HCT116 (cell line): ENCODE measurements around the gene SYNE2. TPM values are rescaled to one million over a fixed set of nuclear protein-coding genes. Genes with fewer than 3 reads are reported as not detected.

ENCODE experiments used
- ATAC-seq: fragments of 200-7000 bp; cut with Tn5 transposase; 2 replicates; pipeline ENCODE4 v1.9.1; 2020; ENCODE audit warnings: mild to moderate bottlenecking, moderate library complexity
- BruUV-seq: library from RNA; stranded (reverse); fragments of 400-500 nt; replicated peaks from 2 replicates; lab custom pipeline; 2021; lab: Mats Ljungman, UMichigan
- CTCF ChIA-PET: fragments of 300-600 bp; sonication (Branson Sonifier 250); formaldehyde crosslinking; loops from one replicate; lab custom pipeline; 2021; ENCODE audit warnings: antibody characterized with exemption; lab: Charles Lee
- POLR2A ChIA-PET: fragments of 300-600, 350-600 bp; sonication (Branson Sonifier 250); formaldehyde crosslinking; loops from one replicate; lab custom pipeline; 2021; ENCODE audit warnings: antibody characterized with exemption; lab: Charles Lee
- RAD21 ChIA-PET, 2 experiments: fragments of 300-600 bp; sonication (Branson Sonifier 250); formaldehyde crosslinking; loops; one replicate each; lab custom pipeline; 2023; ENCODE audit warnings: low total read pairs in 2 of 2; ENCODE audit not compliant: uncharacterized antibody in 2 of 2, unreplicated experiment in 2 of 2, low non-redundant PET in 1 of 2; lab: Charles Lee
- DNase-seq: peaks from one replicate; pipeline ENCODE4 v3.0.0-alpha.2; 2010; ENCODE audit warnings: low read depth, low spot score
- H2AFZ ChIP-seq: fragments of 200-600 bp; shearing (Covaris generic), sonication (generic); 2 replicates; pipeline ENCODE4 v1.6.1; 2017; ENCODE audit warnings: low read depth, mixed run types, mixed read lengths, antibody characterized with exemption, low read length; ENCODE audit not compliant: poor library complexity, severe bottlenecking
- H3K27ac ChIP-seq: 2 replicates; pipeline ENCODE4 v1.5.1; 2012; ENCODE audit warnings: low read depth, low read length
- H3K27me3 ChIP-seq: fragments of 200-600 bp; sonication (generic); 2 replicates; pipeline ENCODE4 v1.6.1; 2016; ENCODE audit warnings: mixed run types, low read length, mixed read lengths; ENCODE audit not compliant: insufficient read depth
- H3K36me3 ChIP-seq, 2 experiments: fragments of 200-500 bp in 1 of 2; fragments of 200-600 bp in 1 of 2; sonication (Bioruptor generic) in 1 of 2; sonication (generic) in 1 of 2; 2 replicates each; pipeline versions ENCODE4 v1.5.1 to v1.6.1; 2014 to 2016; ENCODE audit warnings: low read length in 2 of 2, inconsistent platforms in 1 of 2, mixed read lengths in 1 of 2, mixed run types in 1 of 2; ENCODE audit not compliant: insufficient read depth in 2 of 2, control insufficient read depth in 1 of 2
- H3K4me1 ChIP-seq, 2 experiments: fragments of 200-600 bp in 1 of 2; sonication (generic) in 1 of 2; 2 replicates each; pipeline versions ENCODE4 v1.5.1 to v1.6.1; 2012 to 2017; ENCODE audit warnings: low read length in 2 of 2, inconsistent platforms in 1 of 2, mild to moderate bottlenecking in 1 of 2, mixed read lengths in 1 of 2, mixed run types in 1 of 2, moderate library complexity in 1 of 2; ENCODE audit not compliant: insufficient read depth in 2 of 2, control insufficient read depth in 1 of 2
- H3K4me2 ChIP-seq: fragments of 200-600 bp; sonication (generic); 2 replicates; pipeline ENCODE4 v1.6.1; 2017; ENCODE audit warnings: mixed run types, low read length, mixed read lengths
- H3K4me3 ChIP-seq, 2 experiments: fragments of 200-600 bp in 1 of 2; sonication (generic) in 1 of 2; replicated peaks in 1 of 2; 2 replicates each; pipeline ENCODE4 v1.5.1; 2011 to 2016; ENCODE audit warnings: low read length in 2 of 2, control low read depth in 1 of 2, low read depth in 1 of 2, mild to moderate bottlenecking in 1 of 2, mixed read lengths in 1 of 2, mixed run types in 1 of 2
- H3K79me2 ChIP-seq: fragments of 200-600 bp; sonication (generic); 2 replicates; pipeline ENCODE4 v1.6.1; 2017; ENCODE audit warnings: mild to moderate bottlenecking, mixed run types, low read length, moderate library complexity, mixed read lengths; ENCODE audit not compliant: insufficient read depth
- H3K9ac ChIP-seq: fragments of 200-600 bp; sonication (generic); 2 replicates; pipeline ENCODE4 v1.6.1; 2016; ENCODE audit warnings: low read length, mixed read lengths
- H3K9me2 ChIP-seq: fragments of 200-600 bp; sonication (generic), shearing (Covaris generic); 2 replicates; pipeline ENCODE4 v1.6.1; 2017; ENCODE audit warnings: mixed run types, mild to moderate bottlenecking, moderate library complexity; ENCODE audit not compliant: insufficient read depth
- H3K9me3 ChIP-seq, 2 experiments: fragments of 200-500 bp in 1 of 2; fragments of 200-600 bp in 1 of 2; sonication (Bioruptor generic) in 1 of 2; sonication (generic) in 1 of 2; 2 replicates each; pipeline ENCODE4 v1.6.1; 2014 to 2017; ENCODE audit warnings: low read length in 2 of 2, mixed read lengths in 2 of 2, inconsistent platforms in 1 of 2, low read depth in 1 of 2, mild to moderate bottlenecking in 1 of 2, mixed run types in 1 of 2, moderate library complexity in 1 of 2; ENCODE audit not compliant: control insufficient read depth in 1 of 2, insufficient read depth in 1 of 2
- H4K20me1 ChIP-seq: fragments of 200-600 bp; sonication (generic), shearing (Covaris generic); 2 replicates; pipeline ENCODE4 v1.6.1; 2017; ENCODE audit warnings: mixed run types, mild to moderate bottlenecking, moderate library complexity; ENCODE audit not compliant: insufficient read depth
- CBX3 ChIP-seq: IDR thresholded peaks from 2 replicates; pipeline ENCODE4 v1.6.1; 2012; ENCODE audit warnings: low read depth
- CEBPB ChIP-seq: IDR thresholded peaks from 2 replicates; pipeline ENCODE4 v1.6.1; 2012; ENCODE audit warnings: low read depth
- EGR1 ChIP-seq: IDR thresholded peaks from 2 replicates; pipeline ENCODE4 v1.6.1; 2012; ENCODE audit warnings: low read depth
- ELF1 ChIP-seq: IDR thresholded peaks from 2 replicates; pipeline ENCODE4 v1.6.1; 2012; ENCODE audit warnings: low read depth, borderline replicate concordance
- EZH2 ChIP-seq: fragments of 200-600 bp; sonication (generic); IDR thresholded peaks from 2 replicates; pipeline ENCODE4 v1.6.1; 2017; ENCODE audit warnings: antibody characterized with exemption, mixed run types
- JUND ChIP-seq: IDR thresholded peaks from 2 replicates; pipeline ENCODE4 v1.6.1; 2012
- POLR2A ChIP-seq: IDR thresholded peaks from 2 replicates; pipeline ENCODE4 v1.7.0; 2011; ENCODE audit warnings: borderline replicate concordance; ENCODE audit not compliant: insufficient read depth, insufficient read length; ENCODE audit errors: extremely low read depth
- RAD21 ChIP-seq: IDR thresholded peaks from 2 replicates; pipeline ENCODE4 v1.6.1; 2012; ENCODE audit warnings: low read depth, mild to moderate bottlenecking
- SIN3A ChIP-seq: IDR thresholded peaks from 2 replicates; pipeline ENCODE4 v1.6.1; 2012; ENCODE audit warnings: low read depth
- SP1 ChIP-seq: IDR thresholded peaks from 2 replicates; pipeline ENCODE4 v1.6.1; 2012; ENCODE audit warnings: low read depth
- YY1 ChIP-seq: IDR thresholded peaks from 2 replicates; pipeline ENCODE4 v1.6.1; 2011; ENCODE audit warnings: low read length, low read depth, moderate library complexity, mild to moderate bottlenecking; ENCODE audit not compliant: insufficient replicate concordance; ENCODE audit errors: extremely low read depth
- ZNF274 ChIP-seq: fragments of 200-500 bp; sonication (Bioruptor generic); IDR thresholded peaks from 2 replicates; pipeline ENCODE4 v1.6.1; 2014; ENCODE audit warnings: mild to moderate bottlenecking, low read depth, low read length, inconsistent platforms
- intact Hi-C: fragments of 100-400 bp; cut with micrococcal nuclease; formaldehyde crosslinking; loops from 2 replicates; pipeline ENCODE4 v1.10.0; 2022
- total RNA-seq: library from RNA; stranded (reverse); gene quantifications from one replicate; pipeline ENCODE4 v1.2.1, GENCODE V29; 2021; ENCODE audit not compliant: unreplicated experiment
- TF ChIP-seq, protein P1 (sequence below): IDR thresholded peaks from 2 replicates; pipeline ENCODE4 v1.6.1; 2012
- TF ChIP-seq, protein P2 (sequence below), 3 experiments: fragments of 200-600 bp in 1 of 3; sonication (generic) in 1 of 3; IDR thresholded peaks in 2 of 3; conservative IDR thresholded peaks in 1 of 3; 2 replicates each; pipeline ENCODE4 v1.5.1; 2012 to 2017; ENCODE audit warnings: low read depth in 2 of 3, low read length in 2 of 3, antibody characterized with exemption in 1 of 3, borderline replicate concordance in 1 of 3, control low read depth in 1 of 3, mild to moderate bottlenecking in 1 of 3, mixed read lengths in 1 of 3, mixed run types in 1 of 3, moderate library complexity in 1 of 3; ENCODE audit not compliant: insufficient read depth in 1 of 3
- TF ChIP-seq, protein P3 (sequence below): IDR thresholded peaks from 2 replicates; pipeline ENCODE4 v1.6.1; 2011; ENCODE audit warnings: mild to moderate bottlenecking, low read length, moderate library complexity; ENCODE audit not compliant: insufficient replicate concordance; ENCODE audit errors: extremely low read depth

The SYNE2 gene
- total RNA-seq, 1 experiment from 2014 or later = 28.8 TPM

DNA sequence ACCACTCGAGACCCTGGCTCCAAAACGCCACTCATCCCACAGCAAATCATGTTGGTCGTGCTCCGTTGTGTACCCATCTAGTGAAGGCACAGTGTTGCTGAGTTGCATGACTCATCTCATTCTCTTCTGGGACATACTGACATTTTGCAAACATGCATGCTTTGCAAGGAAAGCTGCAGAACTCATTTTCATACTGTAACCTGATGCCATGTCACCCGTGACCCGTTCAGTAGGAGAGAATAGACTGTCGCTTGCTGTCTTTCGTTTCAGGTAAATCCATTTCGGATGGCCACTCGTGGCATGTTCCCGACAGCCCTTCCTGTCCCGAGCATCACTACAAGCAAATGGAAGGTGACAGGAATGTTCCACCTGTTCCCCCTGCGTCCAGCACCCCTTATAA, 363.2 kb downstream of the SYNE2 start:
- RAD21 ChIA-PET = no interaction called here
- TF ChIP-seq JUND = no peak
- TF ChIP-seq SIN3A = no peak
- TF ChIP-seq CBX3 = no peak
- TF ChIP-seq EZH2 = no peak
- TF ChIP-seq POLR2A = no peak
- no peak for TF ChIP-seq CEBPB
- TF ChIP-seq YY1 = no peak
- TF ChIP-seq, protein P1, sequence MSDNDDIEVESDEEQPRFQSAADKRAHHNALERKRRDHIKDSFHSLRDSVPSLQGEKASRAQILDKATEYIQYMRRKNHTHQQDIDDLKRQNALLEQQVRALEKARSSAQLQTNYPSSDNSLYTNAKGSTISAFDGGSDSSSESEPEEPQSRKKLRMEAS = no peak
- TF ChIP-seq, protein P2, sequence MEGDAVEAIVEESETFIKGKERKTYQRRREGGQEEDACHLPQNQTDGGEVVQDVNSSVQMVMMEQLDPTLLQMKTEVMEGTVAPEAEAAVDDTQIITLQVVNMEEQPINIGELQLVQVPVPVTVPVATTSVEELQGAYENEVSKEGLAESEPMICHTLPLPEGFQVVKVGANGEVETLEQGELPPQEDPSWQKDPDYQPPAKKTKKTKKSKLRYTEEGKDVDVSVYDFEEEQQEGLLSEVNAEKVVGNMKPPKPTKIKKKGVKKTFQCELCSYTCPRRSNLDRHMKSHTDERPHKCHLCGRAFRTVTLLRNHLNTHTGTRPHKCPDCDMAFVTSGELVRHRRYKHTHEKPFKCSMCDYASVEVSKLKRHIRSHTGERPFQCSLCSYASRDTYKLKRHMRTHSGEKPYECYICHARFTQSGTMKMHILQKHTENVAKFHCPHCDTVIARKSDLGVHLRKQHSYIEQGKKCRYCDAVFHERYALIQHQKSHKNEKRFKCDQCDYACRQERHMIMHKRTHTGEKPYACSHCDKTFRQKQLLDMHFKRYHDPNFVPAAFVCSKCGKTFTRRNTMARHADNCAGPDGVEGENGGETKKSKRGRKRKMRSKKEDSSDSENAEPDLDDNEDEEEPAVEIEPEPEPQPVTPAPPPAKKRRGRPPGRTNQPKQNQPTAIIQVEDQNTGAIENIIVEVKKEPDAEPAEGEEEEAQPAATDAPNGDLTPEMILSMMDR (IDR thresholded peaks at IDR 0.05 in 2 of 3, conservative IDR thresholded peaks at IDR 0.05 in 1 of 3; ENCODE audit: borderline replicate concordance in 1 of 3, insufficient read depth in 1 of 3, low read depth in 2 of 3, low read length in 2 of 3) = no peak
- TF ChIP-seq, all 23 proteins: peak for 0
- BruUV-seq = no TSS peak
- ChIA-PET CTCF (no interaction called here), POLR2A (no interaction called here)
- Histone ChIP-seq H3K36me3 (peaks cover 7 to 11% of the 10 kb centered on the region in 2 experiments; a peak in 2 of 4 replicates), H3K27ac (no peak overlapping the region), H3K27me3 (no peaks in the 10 kb centered on the region), H3K9me3 (no peaks in the 10 kb centered on the region), H3K79me2 (no peaks in the 10 kb centered on the region), H3K4me2 (no peak overlapping the region), H2AFZ (no peak overlapping the region), H3K4me3 (no peak overlapping the region), H3K4me1 (no peaks in the 10 kb centered on the region), H3K9me2 (no peaks in the 10 kb centered on the region), H4K20me1 (no peaks in the 10 kb centered on the region), H3K9ac (no peak overlapping the region)
- intact Hi-C loops = no loop called here
- no peak for DNase-seq
- no peak for ATAC-seq

DNA sequence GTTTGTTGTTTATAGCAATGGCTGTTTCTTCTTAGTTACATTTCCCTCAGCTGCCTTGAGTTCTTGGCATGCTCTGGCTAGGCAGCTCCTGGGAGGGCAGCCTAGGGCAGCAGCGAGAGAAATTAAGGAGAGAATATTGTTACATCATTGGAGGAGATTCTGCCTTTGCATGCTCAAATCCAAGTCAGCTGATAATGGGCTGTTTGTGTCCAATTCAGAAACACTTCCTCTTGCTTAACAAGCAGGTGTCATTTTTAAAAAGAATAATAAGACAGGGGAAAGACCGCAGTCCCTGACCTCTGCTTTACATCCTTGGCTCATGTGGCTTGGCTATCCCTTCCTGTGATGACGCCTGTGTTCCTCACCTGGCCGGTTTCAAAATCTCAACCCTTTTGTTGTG, 364.5 kb downstream of the SYNE2 start:
- H3K9ac ChIP-seq = no peak overlapping the region
- no peak overlapping the region for H3K4me3 ChIP-seq
- ATAC-seq = no peak
- intact Hi-C loops = no loop called here
- peaks cover 7 to 12% of the 10 kb centered on the region in 2 experiments; a peak in 2 of 4 replicates for H3K36me3 ChIP-seq
- H3K4me2 ChIP-seq = no peak overlapping the region
- H3K9me3 ChIP-seq = no peaks in the 10 kb centered on the region
- no TSS peak for BruUV-seq
- H2AFZ ChIP-seq = no peak overlapping the region
- ChIA-PET RAD21 (no interaction called here), CTCF (interaction anchor here (1.4 kb wide), 1 partner anchor 86 kb away, joined by 3 read pairs; no protein-coding TSS in a partner anchor), POLR2A (no interaction called here)
- no peaks in the 10 kb centered on the region for H4K20me1 ChIP-seq
- H3K79me2 ChIP-seq = no peaks in the 10 kb centered on the region
- H3K27me3 ChIP-seq = no peaks in the 10 kb centered on the region
- no peak overlapping the region for H3K27ac ChIP-seq
- no peaks in the 10 kb centered on the region for H3K9me2 ChIP-seq
- no peaks in the 10 kb centered on the region for H3K4me1 ChIP-seq
- DNase-seq = no peak
- no peak for TF ChIP-seq SP1
- no peak for TF ChIP-seq SIN3A
- TF ChIP-seq ELF1 = no peak
- TF ChIP-seq, protein P3, sequence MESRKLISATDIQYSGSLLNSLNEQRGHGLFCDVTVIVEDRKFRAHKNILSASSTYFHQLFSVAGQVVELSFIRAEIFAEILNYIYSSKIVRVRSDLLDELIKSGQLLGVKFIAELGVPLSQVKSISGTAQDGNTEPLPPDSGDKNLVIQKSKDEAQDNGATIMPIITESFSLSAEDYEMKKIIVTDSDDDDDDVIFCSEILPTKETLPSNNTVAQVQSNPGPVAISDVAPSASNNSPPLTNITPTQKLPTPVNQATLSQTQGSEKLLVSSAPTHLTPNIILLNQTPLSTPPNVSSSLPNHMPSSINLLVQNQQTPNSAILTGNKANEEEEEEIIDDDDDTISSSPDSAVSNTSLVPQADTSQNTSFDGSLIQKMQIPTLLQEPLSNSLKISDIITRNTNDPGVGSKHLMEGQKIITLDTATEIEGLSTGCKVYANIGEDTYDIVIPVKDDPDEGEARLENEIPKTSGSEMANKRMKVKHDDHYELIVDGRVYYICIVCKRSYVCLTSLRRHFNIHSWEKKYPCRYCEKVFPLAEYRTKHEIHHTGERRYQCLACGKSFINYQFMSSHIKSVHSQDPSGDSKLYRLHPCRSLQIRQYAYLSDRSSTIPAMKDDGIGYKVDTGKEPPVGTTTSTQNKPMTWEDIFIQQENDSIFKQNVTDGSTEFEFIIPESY = no peak
- TF ChIP-seq EGR1 = no peak
- TF ChIP-seq POLR2A = no peak
- TF ChIP-seq RAD21 = no peak
- no peak for TF ChIP-seq ZNF274
